Ammon's horn (tissue), 1 donor: ENCODE measurements around the gene GLDN.
"Not testable (repeated sequence)": the region's sequence is repeated elsewhere in the genome, so short reads cannot be mapped to it uniquely, and the experiment has no call there.

Source experiments
- DNase-seq: peaks from one replicate; pipeline ENCODE4 v3.0.0-alpha.2; 2016; ENCODE audit warnings: low spot score

The GLDN gene

GRCh38 chr15:51387699-51388041 lies 46.2 kb downstream of the GLDN start:
- DNase-seq: no peak

DNA sequence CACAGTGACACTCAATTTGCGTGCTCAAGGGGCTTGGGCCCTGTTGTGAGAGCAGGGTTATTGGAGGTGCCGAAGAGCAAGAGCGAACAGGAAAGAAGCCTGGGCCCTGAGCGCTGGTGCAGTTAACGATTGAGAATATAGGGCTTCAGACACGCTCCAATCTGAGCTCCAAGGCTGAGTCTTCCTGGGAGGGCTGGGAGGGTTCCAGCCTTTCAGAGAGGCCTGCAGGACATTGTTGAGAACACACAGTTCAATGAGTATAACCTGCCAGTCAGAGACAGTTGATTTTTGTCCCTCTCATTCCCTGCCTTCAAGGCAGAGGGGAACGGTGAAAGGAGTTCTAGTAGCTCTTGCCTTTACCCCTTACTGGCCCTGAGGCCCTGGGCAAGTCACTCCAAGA lies 47.3 kb downstream of the GLDN start:
- no peak for DNase-seq

GRCh38 chr15:51390241-51390965 lies 48.9 kb downstream of the GLDN start:
- DNase-seq: no peak

DNA sequence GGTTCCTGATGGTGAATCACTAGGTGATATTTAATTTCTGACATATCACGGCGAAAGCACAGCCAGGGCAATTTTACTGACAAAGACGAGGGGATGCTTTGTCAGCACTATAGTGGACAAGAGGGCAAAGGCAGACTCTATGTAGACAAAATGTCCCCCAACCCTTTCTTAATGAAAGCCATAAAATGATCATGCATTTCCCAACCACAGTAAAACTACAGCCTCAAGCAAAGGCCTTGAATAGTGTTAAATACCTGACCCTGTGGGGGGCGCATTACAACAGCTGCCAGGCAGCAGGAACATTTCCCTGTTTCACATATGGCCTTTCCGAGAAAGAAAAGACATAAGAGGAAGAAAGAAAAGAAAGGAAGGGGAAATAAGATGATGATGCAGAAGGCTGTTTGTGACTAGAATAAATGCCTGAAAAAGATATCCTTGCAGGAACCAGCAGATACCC lies 49.5 kb downstream of the GLDN start:
- no peak for DNase-seq

- no peak for DNase-seq
Observed at GRCh38 chr15:51396921-51397320, 55.5 kb downstream of the GLDN start.

DNA sequence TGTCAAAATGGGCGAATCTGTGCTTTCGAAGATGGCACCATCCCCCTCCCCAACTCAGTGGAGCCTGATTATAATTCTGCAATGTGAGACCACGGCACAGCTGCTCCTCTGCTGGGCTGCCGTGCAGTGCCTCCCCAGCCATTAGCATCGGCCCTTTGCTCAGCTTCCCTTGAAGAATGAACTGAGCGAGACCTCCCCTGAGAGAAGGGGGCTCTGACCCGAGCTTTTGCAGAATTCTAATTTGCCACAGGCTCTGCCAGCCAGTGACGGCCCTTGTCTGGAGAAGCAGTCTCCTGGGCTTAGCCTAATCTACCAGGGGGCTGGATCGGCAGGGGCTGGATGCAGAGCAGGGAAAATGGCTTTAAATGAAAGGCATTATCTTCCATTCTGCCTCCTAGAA lies 57.2 kb downstream of the GLDN start:
- DNase-seq: no peak

DNA sequence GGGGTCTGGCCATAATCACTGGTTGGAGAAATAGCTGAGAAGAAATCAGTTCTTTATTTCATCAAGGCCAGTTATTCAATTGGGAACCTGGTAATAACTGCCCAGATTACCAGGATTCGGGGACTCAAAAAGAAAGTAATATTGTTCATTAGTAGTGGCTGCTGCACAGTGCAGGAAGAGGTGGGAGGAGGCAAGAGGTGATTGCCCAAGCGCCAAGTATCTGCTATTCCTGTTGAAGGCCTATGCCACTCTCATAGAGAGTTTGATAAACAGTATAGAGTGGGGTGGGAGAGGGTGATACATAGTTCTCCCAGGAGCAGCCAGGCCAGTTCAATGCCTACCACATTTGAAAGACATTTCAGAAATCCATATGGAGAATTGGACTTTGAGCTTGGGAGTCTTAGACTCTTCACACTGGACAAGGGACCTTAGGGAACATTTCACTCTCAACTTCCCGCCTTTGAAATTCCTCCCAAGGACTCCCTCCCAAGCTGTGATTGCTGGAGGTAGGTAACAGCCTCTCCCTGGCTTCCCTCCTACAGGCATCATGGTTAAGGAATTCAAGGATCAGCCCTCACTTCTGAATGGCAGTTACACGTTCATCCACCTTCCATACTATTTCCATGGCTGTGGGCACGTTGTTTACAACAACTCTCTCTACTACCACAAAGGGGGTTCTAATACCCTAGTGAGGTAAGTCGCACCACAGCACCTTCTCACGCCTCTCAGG lies 59.8 kb downstream of the GLDN start:
- no peak for DNase-seq

DNA sequence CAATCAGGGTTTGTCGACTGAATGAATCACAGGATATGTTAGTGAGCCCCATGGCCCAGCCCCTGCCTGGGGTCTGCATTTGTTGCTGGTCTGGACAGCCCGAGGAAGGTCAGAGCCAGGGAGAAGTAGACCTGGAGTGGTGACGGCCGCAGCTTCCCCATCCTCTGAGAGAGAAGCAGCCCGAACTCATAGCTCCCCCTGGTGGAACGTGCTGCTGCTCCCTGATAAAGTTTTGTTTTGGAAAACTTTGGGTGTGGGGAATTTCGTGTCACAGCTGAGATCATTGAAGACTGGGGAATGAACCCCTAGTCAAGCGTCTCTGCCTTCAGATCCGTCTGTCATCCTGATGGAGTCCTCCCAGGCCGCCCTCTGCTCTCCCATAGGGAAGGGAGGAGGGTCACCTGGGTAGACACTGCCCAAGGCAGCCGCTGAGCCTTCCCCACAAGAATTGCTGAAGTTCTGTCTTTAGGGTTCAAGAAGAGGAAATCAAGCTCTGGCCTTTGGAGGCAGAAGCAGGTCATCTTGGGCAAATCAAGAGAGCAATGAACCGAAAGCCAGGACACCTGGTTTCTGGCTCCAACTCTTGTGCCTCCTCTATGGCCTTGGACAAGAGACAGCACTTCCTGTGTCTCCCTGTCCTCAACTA lies 60.5 kb downstream of the GLDN start:
- peak; percentile 67 for DNase-seq

- peak; percentile 72 for DNase-seq
Observed at GRCh38 chr15:51403072-51403878, 61.8 kb downstream of the GLDN start.

- no peak for DNase-seq
Observed at GRCh38 chr15:51403946-51404695, 62.7 kb downstream of the GLDN start.

DNA sequence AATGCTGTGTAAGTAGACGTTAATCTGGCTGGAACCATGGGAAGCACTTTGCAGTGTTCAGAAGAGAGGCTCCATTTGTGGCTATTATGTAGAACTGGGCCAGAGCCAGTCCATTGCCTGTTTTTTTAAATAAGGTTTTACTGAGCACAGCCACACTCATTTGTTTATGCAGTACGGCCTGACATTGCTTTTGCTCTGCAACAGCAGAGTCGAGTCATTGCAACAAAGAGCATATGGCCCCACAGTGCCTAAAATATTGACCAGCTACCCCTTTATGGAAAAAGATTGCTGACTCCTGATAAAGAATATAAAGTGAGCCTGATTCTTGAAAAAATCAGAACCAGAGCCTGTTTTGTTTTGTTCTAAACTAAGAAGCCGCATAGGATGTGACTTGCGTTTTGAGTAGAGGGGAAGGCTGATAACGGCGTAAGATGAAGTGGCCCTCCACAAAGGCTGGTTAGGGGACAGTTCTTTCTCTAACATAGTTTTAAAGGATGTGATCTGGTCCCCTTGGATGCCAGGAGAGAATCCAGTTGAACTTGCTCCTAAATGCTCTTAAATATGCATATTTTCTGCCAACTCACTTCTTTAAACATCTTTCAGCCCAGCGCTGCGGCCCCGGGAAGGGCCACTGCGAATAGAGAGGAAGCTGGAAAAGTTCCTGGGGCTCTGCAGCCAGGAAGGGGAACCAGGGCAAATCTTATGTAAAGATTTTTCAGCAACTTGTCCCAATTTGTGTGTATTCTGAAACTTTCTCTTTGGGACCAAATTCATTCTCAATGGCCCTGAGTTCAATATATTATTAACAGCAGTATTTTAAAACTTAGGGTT lies 64.5 kb downstream of the GLDN start:
- DNase-seq: peak; percentile 30

GRCh38 chr15:51414256-51414860 lies 72.9 kb downstream of the GLDN start:
- DNase-seq: no peak

- no peak for DNase-seq
Observed at GRCh38 chr15:51416129-51416528, 74.7 kb downstream of the GLDN start.

- DNase-seq: not testable (repeated sequence)
Observed at GRCh38 chr15:51423040-51423439, 81.6 kb downstream of the GLDN start.

GRCh38 chr15:51424780-51425179 lies 83.3 kb downstream of the GLDN start:
- no peak for DNase-seq

DNA sequence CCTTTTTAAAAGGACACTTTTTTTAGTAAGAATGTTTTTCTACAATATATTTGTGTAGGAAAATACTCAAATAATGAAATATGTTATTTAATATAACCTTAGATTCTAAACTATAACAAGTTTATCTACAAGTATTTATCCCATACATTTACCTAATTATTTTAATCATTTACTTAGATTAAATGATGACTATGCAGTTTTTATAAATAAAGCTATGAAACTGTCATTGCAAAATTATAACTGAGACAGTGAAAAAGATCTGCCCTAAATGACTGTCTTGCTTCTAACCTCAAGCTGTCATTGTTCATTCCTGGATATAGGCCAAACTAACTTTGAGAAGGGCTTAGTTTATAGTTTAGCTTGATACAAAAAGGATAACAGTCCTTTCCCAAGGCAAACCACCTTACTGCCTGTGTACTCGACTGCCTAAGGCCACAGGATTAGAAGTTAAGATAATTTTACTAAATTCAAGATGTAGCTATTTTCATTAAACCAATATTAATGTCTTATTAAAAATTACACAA lies 84.1 kb downstream of the GLDN start:
- DNase-seq: no peak

- no peak for DNase-seq
Observed at GRCh38 chr15:51438526-51438925, 97.1 kb downstream of the GLDN start.

DNA sequence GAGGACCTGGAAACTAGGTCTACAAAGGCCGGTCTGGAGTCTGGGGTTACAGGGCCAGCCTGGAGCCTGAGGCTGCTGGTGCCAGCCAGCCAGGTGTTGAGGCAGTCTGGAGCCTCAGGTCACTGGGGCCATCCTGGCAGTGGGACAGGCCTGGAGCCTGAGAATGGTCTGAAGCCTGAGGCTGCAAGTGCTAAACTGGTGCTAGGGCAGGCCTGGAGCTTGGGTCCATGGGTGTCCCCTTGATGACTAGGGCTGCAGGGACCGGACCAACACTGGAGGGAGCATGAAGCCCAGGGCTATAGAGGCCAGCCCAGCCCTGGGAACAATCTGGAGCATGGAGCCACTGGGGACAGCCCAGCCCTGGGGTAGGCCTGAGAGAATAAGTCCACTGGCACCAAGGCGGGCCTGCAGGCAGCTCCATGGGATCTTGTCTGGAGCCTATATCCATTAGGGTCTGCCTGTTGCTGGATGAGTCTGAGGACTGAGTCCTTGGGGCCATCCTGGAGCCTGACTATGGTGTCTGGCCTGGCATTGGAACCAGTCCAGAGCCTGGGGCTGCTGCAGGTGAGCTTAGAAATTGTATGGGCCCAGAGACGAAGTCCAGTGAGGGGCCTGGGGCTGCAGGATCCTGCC lies 101.9 kb downstream of the GLDN start:
- no peak for DNase-seq

DNA sequence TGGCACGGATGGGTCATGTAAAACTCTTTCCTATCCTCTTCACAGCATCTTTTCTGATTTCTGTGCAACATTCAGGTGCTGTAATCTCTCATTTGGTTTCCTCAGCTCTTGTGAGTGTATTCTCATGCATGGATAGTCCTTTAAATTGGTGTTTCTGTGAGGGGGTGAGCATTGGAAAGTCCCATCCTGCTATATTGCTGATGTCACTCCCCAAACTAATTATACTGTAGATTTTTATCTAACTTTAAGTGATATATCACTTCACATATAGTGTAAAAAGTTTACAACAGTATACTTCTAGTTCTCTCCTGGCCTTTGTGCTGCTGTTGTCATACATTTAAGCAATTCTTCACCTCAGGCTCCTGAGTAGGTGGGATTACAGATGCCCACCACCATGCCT lies 102.7 kb downstream of the GLDN start:
- DNase-seq: no peak

- no peak for DNase-seq
Observed at GRCh38 chr15:51444807-51445206, 103.4 kb downstream of the GLDN start.
